Suprapubic skin (tissue), 4 donors: ENCODE measurements around the gene MEI1. TPM values are rescaled to one million over a fixed set of nuclear protein-coding genes. Genes with fewer than 3 reads are reported as not detected.

Experiments used
- DNase-seq, 2 donors: peaks; one replicate each; pipeline ENCODE4 v3.0.0-alpha.2; 2019; ENCODE audit warnings: low spot score in 2 of 2
- H3K27ac ChIP-seq: fragments of 200-600 bp; sonication (generic); one replicate; pipeline ENCODE4 v1.5.1; 2019
- H3K27me3 ChIP-seq: fragments of 200-600 bp; sonication (generic); one replicate; pipeline ENCODE4 v1.5.1; 2019
- H3K36me3 ChIP-seq: fragments of 200-600 bp; sonication (generic); one replicate; pipeline ENCODE4 v1.5.1; 2019
- H3K4me1 ChIP-seq: fragments of 200-600 bp; sonication (generic); one replicate; pipeline ENCODE4 v1.5.1; 2019
- H3K4me3 ChIP-seq: fragments of 200-600 bp; sonication (generic); one replicate; pipeline ENCODE4 v1.5.1; 2019; ENCODE audit warnings: mild to moderate bottlenecking
- H3K9me3 ChIP-seq: fragments of 200-600 bp; sonication (generic); one replicate; pipeline ENCODE4 v1.5.1; 2019
- CTCF ChIP-seq, 2 donors: fragments of 200-600 bp in 1 of 2; fragments of 450-650 bp in 1 of 2; sonication (generic) in 1 of 2; IDR thresholded peaks; one replicate each; pipeline ENCODE4 v1.5.1; 2016 to 2019; ENCODE audit warnings: antibody characterized with exemption in 2 of 2, mild to moderate bottlenecking in 1 of 2, moderate library complexity in 1 of 2
- EP300 ChIP-seq: sonication (generic); formaldehyde crosslinking; IDR thresholded peaks from one replicate; pipeline ENCODE4 v1.6.1; 2017; ENCODE audit warnings: antibody characterized with exemption
- POLR2A ChIP-seq, 2 donors: fragments of 450-650 bp; IDR thresholded peaks; one replicate each; pipeline ENCODE4 v1.6.1; 2017; ENCODE audit warnings: antibody characterized with exemption in 2 of 2, mild to moderate bottlenecking in 2 of 2, moderate library complexity in 2 of 2
- POLR2AphosphoS5 ChIP-seq, 3 donors: sonication (generic); formaldehyde crosslinking; IDR thresholded peaks; one replicate each; pipeline ENCODE4 v1.6.1; 2017; ENCODE audit warnings: antibody characterized with exemption in 3 of 3
- WGBS: methylation state at CpG from one replicate; pipeline ENCODE4 v1.1.5; 2018; 5-methylcytosine and 5-hydroxymethylcytosine counted together
- total RNA-seq, 4 donors: library from RNA; depleted of rRNA; stranded (reverse); fragments of >200 nt; gene quantifications; one replicate each; pipeline ENCODE4 v1.1.0, GENCODE V29; 2016

The MEI1 gene
- total RNA-seq, 4 donors from 2014 or later = 0.72 to 5.0 TPM; not detected in 2

GRCh38 chr22:41753984-41754383, 54.7 kb downstream of the MEI1 start:
- TF ChIP-seq POLR2A (IDR thresholded peaks at IDR 0.05) (no peak), POLR2AphosphoS5 (IDR thresholded peaks at IDR 0.05) (no peak), CTCF (IDR thresholded peaks at IDR 0.05) (no peak), EP300 (no peak)
- H3K27me3 ChIP-seq = no peaks in the 10 kb centered on the region
- H3K4me1 ChIP-seq = no peaks in the 10 kb centered on the region
- 37% methylated on average over 2 of the region's 2 CpGs for WGBS
- H3K4me3 ChIP-seq = no peak overlapping the region
- no peaks in the 10 kb centered on the region for H3K36me3 ChIP-seq
- no peak for DNase-seq
- H3K9me3 ChIP-seq = no peaks in the 10 kb centered on the region
- H3K27ac ChIP-seq = no peak overlapping the region

- Histone ChIP-seq H3K9me3 (no peaks in the 10 kb centered on the region), H3K4me1 (no peaks in the 10 kb centered on the region), H3K4me3 (no peak overlapping the region), H3K36me3 (no peaks in the 10 kb centered on the region), H3K27ac (no peak overlapping the region), H3K27me3 (no peaks in the 10 kb centered on the region)
- WGBS = 94% methylated on average over 5 of the region's 5 CpGs
- no peak for DNase-seq
- TF ChIP-seq EP300 = no peak
- no peak for TF ChIP-seq POLR2A (IDR thresholded peaks at IDR 0.05)
- TF ChIP-seq POLR2AphosphoS5 (IDR thresholded peaks at IDR 0.05) = no peak
- no peak for TF ChIP-seq CTCF (IDR thresholded peaks at IDR 0.05)
Observed at GRCh38 chr22:41757502-41757901, 58.2 kb downstream of the MEI1 start.

GRCh38 chr22:41758231-41758630, 58.9 kb downstream of the MEI1 start:
- DNase-seq = no peak
- Histone ChIP-seq H3K4me3 (no peak overlapping the region), H3K36me3 (no peaks in the 10 kb centered on the region), H3K27ac (no peak overlapping the region), H3K4me1 (no peaks in the 10 kb centered on the region), H3K27me3 (no peaks in the 10 kb centered on the region), H3K9me3 (no peaks in the 10 kb centered on the region)
- 84% methylated on average over 2 of the region's 2 CpGs for WGBS
- TF ChIP-seq EP300 = no peak

GRCh38 chr22:41762980-41763779, 63.9 kb downstream of the MEI1 start:
- WGBS = 68% methylated on average over 13 of the region's 14 CpGs
- Histone ChIP-seq H3K27me3 (no peaks in the 10 kb centered on the region), H3K27ac (no peak overlapping the region), H3K4me3 (no peak overlapping the region), H3K36me3 (no peaks in the 10 kb centered on the region), H3K9me3 (no peaks in the 10 kb centered on the region), H3K4me1 (no peaks in the 10 kb centered on the region)
- TF ChIP-seq POLR2AphosphoS5 (IDR thresholded peaks at IDR 0.05) (no peak), POLR2A (IDR thresholded peaks at IDR 0.05) (no peak), CTCF (IDR thresholded peaks at IDR 0.05) (no peak), EP300 (no peak)
- no peak for DNase-seq

- Histone ChIP-seq H3K36me3 (no peaks in the 10 kb centered on the region), H3K27ac (no peak overlapping the region), H3K9me3 (no peaks in the 10 kb centered on the region), H3K4me1 (no peaks in the 10 kb centered on the region), H3K4me3 (no peak overlapping the region), H3K27me3 (no peaks in the 10 kb centered on the region)
- WGBS = 70% methylated on average over 5 of the region's 5 CpGs
- TF ChIP-seq POLR2AphosphoS5 (IDR thresholded peaks at IDR 0.05) (no peak), CTCF (IDR thresholded peaks at IDR 0.05) (no peak), EP300 (no peak)
- DNase-seq = no peak
Observed at GRCh38 chr22:41766476-41766875, 67.2 kb downstream of the MEI1 start.

- no peaks in the 10 kb centered on the region for H3K36me3 ChIP-seq
- no peaks in the 10 kb centered on the region for H3K27me3 ChIP-seq
- H3K9me3 ChIP-seq = no peaks in the 10 kb centered on the region
- TF ChIP-seq CTCF (IDR thresholded peaks at IDR 0.05) = no peak
- TF ChIP-seq POLR2A (IDR thresholded peaks at IDR 0.05) = no peak
- H3K4me3 ChIP-seq = no peak overlapping the region
- no peaks in the 10 kb centered on the region for H3K4me1 ChIP-seq
- H3K27ac ChIP-seq = no peak overlapping the region
- DNase-seq = no peak
- 55% methylated on average over 2 of the region's 2 CpGs for WGBS
Observed at GRCh38 chr22:41768430-41768829, 69.1 kb downstream of the MEI1 start.
